GM21717 (cell line): Measurements from ENCODE around the gene DEPDC5.
"Not testable (repeated sequence)": the region's sequence is repeated elsewhere in the genome, so short reads cannot be mapped to it uniquely, and the experiment has no call there.

Experiments
- ATAC-seq: cut with Tn5 transposase; IDR thresholded peaks from one replicate; pipeline ENCODE4 v1.9.1; 2021; ENCODE audit warnings: mild to moderate bottlenecking, moderate library complexity; ENCODE audit not compliant: unreplicated experiment

DEPDC5 gene

GRCh38 chr22:31748490-31748889, 5.3 kb upstream of the DEPDC5 start:
- ATAC-seq, result no peak

- peak; percentile 55 for ATAC-seq
Measured at GRCh38 chr22:31749636-31750364, 4.0 kb upstream of the DEPDC5 start, which contains the start of gene PRR14L. Gene PRR14L, minus strand, starts transcription at chr22:31750132. Its CDS starts 11,272 bp downstream, at chr22:31738860.

- no peak for ATAC-seq
Measured at GRCh38 chr22:31750365-31751284, 3.2 kb upstream of the DEPDC5 start.

GRCh38 chr22:31752096-31752847, 1.5 kb upstream of the DEPDC5 start:
- no peak for ATAC-seq

- no peak for ATAC-seq
Measured at GRCh38 chr22:31753005-31753633, 700 bp upstream of the DEPDC5 start.

- no peak for ATAC-seq
Measured at GRCh38 chr22:31754813-31755212, 994 bp downstream of the DEPDC5 start.

- no peak for ATAC-seq
Measured at GRCh38 chr22:31757265-31757664, 3.4 kb downstream of the DEPDC5 start.

- not testable (repeated sequence) for ATAC-seq
Measured at GRCh38 chr22:31758860-31759259, 5.0 kb downstream of the DEPDC5 start.

- no peak for ATAC-seq
Measured at GRCh38 chr22:31764785-31765184, 11.0 kb downstream of the DEPDC5 start.

- no peak for ATAC-seq
Measured at GRCh38 chr22:31768422-31769059, 14.7 kb downstream of the DEPDC5 start.

GRCh38 chr22:31773416-31773815, 19.6 kb downstream of the DEPDC5 start:
- ATAC-seq, result no peak

- ATAC-seq, result no peak
Measured at GRCh38 chr22:31776231-31776630, 22.4 kb downstream of the DEPDC5 start.

- no peak for ATAC-seq
Measured at GRCh38 chr22:31789803-31790202, 36.0 kb downstream of the DEPDC5 start.

- no peak for ATAC-seq
Measured at GRCh38 chr22:31790240-31790639, 36.4 kb downstream of the DEPDC5 start.

GRCh38 chr22:31799358-31799757, 45.5 kb downstream of the DEPDC5 start:
- ATAC-seq, result not testable (repeated sequence)

GRCh38 chr22:31800065-31800464, 46.2 kb downstream of the DEPDC5 start:
- ATAC-seq, result no peak

GRCh38 chr22:31800861-31801260, 47.0 kb downstream of the DEPDC5 start:
- ATAC-seq, result not testable (repeated sequence)

- ATAC-seq, result no peak
Measured at GRCh38 chr22:31802575-31802974, 48.8 kb downstream of the DEPDC5 start.

- no peak for ATAC-seq
Measured at GRCh38 chr22:31806751-31807150, 52.9 kb downstream of the DEPDC5 start.

- ATAC-seq, result no peak
Measured at GRCh38 chr22:31812977-31813605, 59.3 kb downstream of the DEPDC5 start.
